ENCODE measurements around the gene C1orf53.
A peak's percentile ranks its signal among the peaks of the same experiment; 100 is the strongest.

C1orf53 gene

GRCh38 chr1:197899037-197899436, 3.4 kb upstream of the C1orf53 start:
- H2AFZ ChIP-seq (ENCODE audit: low read depth, low read length), result no peak overlapping the region
- TF ChIP-seq, protein P1, sequence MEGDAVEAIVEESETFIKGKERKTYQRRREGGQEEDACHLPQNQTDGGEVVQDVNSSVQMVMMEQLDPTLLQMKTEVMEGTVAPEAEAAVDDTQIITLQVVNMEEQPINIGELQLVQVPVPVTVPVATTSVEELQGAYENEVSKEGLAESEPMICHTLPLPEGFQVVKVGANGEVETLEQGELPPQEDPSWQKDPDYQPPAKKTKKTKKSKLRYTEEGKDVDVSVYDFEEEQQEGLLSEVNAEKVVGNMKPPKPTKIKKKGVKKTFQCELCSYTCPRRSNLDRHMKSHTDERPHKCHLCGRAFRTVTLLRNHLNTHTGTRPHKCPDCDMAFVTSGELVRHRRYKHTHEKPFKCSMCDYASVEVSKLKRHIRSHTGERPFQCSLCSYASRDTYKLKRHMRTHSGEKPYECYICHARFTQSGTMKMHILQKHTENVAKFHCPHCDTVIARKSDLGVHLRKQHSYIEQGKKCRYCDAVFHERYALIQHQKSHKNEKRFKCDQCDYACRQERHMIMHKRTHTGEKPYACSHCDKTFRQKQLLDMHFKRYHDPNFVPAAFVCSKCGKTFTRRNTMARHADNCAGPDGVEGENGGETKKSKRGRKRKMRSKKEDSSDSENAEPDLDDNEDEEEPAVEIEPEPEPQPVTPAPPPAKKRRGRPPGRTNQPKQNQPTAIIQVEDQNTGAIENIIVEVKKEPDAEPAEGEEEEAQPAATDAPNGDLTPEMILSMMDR (IDR thresholded peaks at IDR 0.05; ENCODE audit: borderline replicate concordance, extremely low read depth, low read length, poor library complexity, severe bottlenecking), result no peak
- no peak for TF ChIP-seq EZH2 (IDR thresholded peaks at IDR 0.05; ENCODE audit: borderline replicate concordance, low read depth, low read length, severe bottlenecking)
- H3K27ac ChIP-seq (ENCODE audit: low read length), result no peak overlapping the region
- DNase-seq (no peak), ATAC-seq (ENCODE audit: insufficient read depth, low read depth) (no peak)
- H3K4me1 ChIP-seq (ENCODE audit: insufficient read depth, low read length), result peaks cover 21% of the 10 kb centered on the region
- no peaks in the 10 kb centered on the region for H3K9me3 ChIP-seq (ENCODE audit: insufficient read depth, low read length, severe bottlenecking)
- H3K4me3 ChIP-seq (ENCODE audit: low read depth in 1 of 2, low read length in 2 of 2), result no peak overlapping the region
- no peaks in the 10 kb centered on the region for H3K27me3 ChIP-seq (ENCODE audit: insufficient read depth, low read length, poor library complexity)
- H4K20me1 ChIP-seq (ENCODE audit: insufficient read depth, low read length), result no peaks in the 10 kb centered on the region
- no peaks in the 10 kb centered on the region for H3K36me3 ChIP-seq (ENCODE audit: insufficient read depth, low read length)
- no peak overlapping the region for H3K4me2 ChIP-seq (ENCODE audit: insufficient read depth, low read length)
- no peak overlapping the region for H3K9ac ChIP-seq (ENCODE audit: low read depth, low read length)
- H3K79me2 ChIP-seq (ENCODE audit: insufficient read depth, low read length), result peaks cover 5% of the 10 kb centered on the region

DNA sequence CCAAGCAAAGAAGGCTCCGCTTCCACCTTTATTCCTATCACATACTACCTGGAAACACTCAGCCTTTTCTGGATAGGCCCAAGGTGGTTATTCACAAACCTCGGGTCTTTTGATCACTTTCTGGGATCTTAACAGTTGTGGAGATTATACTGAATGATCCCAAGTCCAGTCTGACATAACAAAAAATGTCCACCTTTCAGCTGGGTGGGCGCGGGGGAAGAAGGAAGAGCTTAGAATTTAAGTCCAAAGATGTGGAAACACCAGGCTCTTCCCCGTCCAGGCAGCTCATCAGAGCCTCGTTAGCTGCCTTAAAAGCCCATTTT, 338 bp upstream of the C1orf53 start:
- peak overlapping the region; percentile 39 to 79 for H3K4me3 ChIP-seq (ENCODE audit: low read depth in 1 of 2, low read length in 2 of 2)
- peak overlapping the region; percentile 83 for H3K4me2 ChIP-seq (ENCODE audit: insufficient read depth, low read length)
- H3K27ac ChIP-seq (ENCODE audit: low read length), result peak overlapping the region; percentile 97
- no peaks in the 10 kb centered on the region for H3K9me3 ChIP-seq (ENCODE audit: insufficient read depth, low read length, severe bottlenecking)
- H3K27me3 ChIP-seq (ENCODE audit: insufficient read depth, low read length, poor library complexity), result no peaks in the 10 kb centered on the region
- H4K20me1 ChIP-seq (ENCODE audit: insufficient read depth, low read length), result no peaks in the 10 kb centered on the region
- peaks cover 5% of the 10 kb centered on the region for H3K79me2 ChIP-seq (ENCODE audit: insufficient read depth, low read length)
- TF ChIP-seq, protein P1 (IDR thresholded peaks at IDR 0.05; ENCODE audit: borderline replicate concordance, extremely low read depth, low read length, poor library complexity, severe bottlenecking), result no peak
- no peak for TF ChIP-seq EZH2 (IDR thresholded peaks at IDR 0.05; ENCODE audit: borderline replicate concordance, low read depth, low read length, severe bottlenecking)
- peaks cover 22% of the 10 kb centered on the region for H3K4me1 ChIP-seq (ENCODE audit: insufficient read depth, low read length)
- H2AFZ ChIP-seq (ENCODE audit: low read depth, low read length), result peak overlapping the region; percentile 94
- no peaks in the 10 kb centered on the region for H3K36me3 ChIP-seq (ENCODE audit: insufficient read depth, low read length)
- DNase-seq (no peak), ATAC-seq (ENCODE audit: insufficient read depth, low read depth) (no peak; the same call in 2 of the 3 replicates)
- H3K9ac ChIP-seq (ENCODE audit: low read depth, low read length), result peak overlapping the region; percentile 88

GRCh38 chr1:197903196-197903514, 725 bp downstream of the C1orf53 start:
- Histone ChIP-seq H3K4me2 (ENCODE audit: insufficient read depth, low read length) (peak overlapping the region; percentile 83), H3K79me2 (ENCODE audit: insufficient read depth, low read length) (peaks cover 5% of the 10 kb centered on the region), H3K9me3 (ENCODE audit: insufficient read depth, low read length, severe bottlenecking) (no peaks in the 10 kb centered on the region), H3K36me3 (ENCODE audit: insufficient read depth, low read length) (no peaks in the 10 kb centered on the region), H3K27ac (ENCODE audit: low read length) (peak overlapping the region; percentile 97), H4K20me1 (ENCODE audit: insufficient read depth, low read length) (no peaks in the 10 kb centered on the region), H3K4me3 (ENCODE audit: low read depth in 1 of 2, low read length in 2 of 2) (peak overlapping the region; percentile 39 to 79), H2AFZ (ENCODE audit: low read depth, low read length) (peak overlapping the region; percentile 94), H3K9ac (ENCODE audit: low read depth, low read length) (peak overlapping the region; percentile 88), H3K27me3 (ENCODE audit: insufficient read depth, low read length, poor library complexity) (no peaks in the 10 kb centered on the region), H3K4me1 (ENCODE audit: insufficient read depth, low read length) (peaks cover 24% of the 10 kb centered on the region)
- TF ChIP-seq, protein P1 (IDR thresholded peaks at IDR 0.05; ENCODE audit: borderline replicate concordance, extremely low read depth, low read length, poor library complexity, severe bottlenecking), result no peak
- no peak for TF ChIP-seq EZH2 (IDR thresholded peaks at IDR 0.05; ENCODE audit: borderline replicate concordance, low read depth, low read length, severe bottlenecking)
- DNase-seq, result no peak
- ATAC-seq (ENCODE audit: insufficient read depth, low read depth), result no peak; the same call in 2 of the 3 replicates

Measured in DND-41 (cell line).